Neutrophil (primary cell): Measurements from ENCODE around the gene RNF207.
A peak's percentile ranks its signal among the peaks of the same experiment; 100 is the strongest.

ENCODE experiments used
- H3K27ac ChIP-seq: fragments of 200-600 bp; sonication (generic); 2 replicates; pipeline ENCODE4 v1.5.1; 2016; ENCODE audit warnings: mild to moderate bottlenecking, moderate library complexity
- H3K27me3 ChIP-seq: fragments of 200-600 bp; sonication (generic); 2 replicates; pipeline ENCODE4 v1.6.0; 2016; ENCODE audit warnings: mild to moderate bottlenecking
- H3K36me3 ChIP-seq: fragments of 200-600 bp; sonication (generic); 2 replicates; pipeline ENCODE4 v1.5.1; 2017
- H3K4me1 ChIP-seq, 2 experiments: fragments of 200-600 bp in 1 of 2; sonication (generic) in 1 of 2; 1 replicate in 1 of 2; 2 replicates in 1 of 2; pipeline versions ENCODE4 v1.5.1 to v1.6.1; 2013 to 2016; ENCODE audit warnings: low read depth in 1 of 2, low read length in 1 of 2, mild to moderate bottlenecking in 1 of 2, moderate library complexity in 1 of 2; ENCODE audit not compliant: control insufficient read depth in 1 of 2, insufficient read depth in 1 of 2
- H3K4me3 ChIP-seq, 2 experiments: fragments of 200-600 bp in 1 of 2; sonication (generic) in 1 of 2; 1 replicate in 1 of 2; 2 replicates in 1 of 2; pipeline ENCODE4 v1.5.1; 2013 to 2016; ENCODE audit warnings: low read depth in 1 of 2, low read length in 1 of 2, mild to moderate bottlenecking in 1 of 2, moderate library complexity in 1 of 2
- H3K9me3 ChIP-seq: fragments of 200-600 bp; sonication (generic); 2 replicates; pipeline ENCODE4 v1.5.1; 2016
- CTCF ChIP-seq: fragments of 200-600 bp; sonication (generic); IDR thresholded peaks from 2 replicates; pipeline ENCODE4 v1.5.1; 2016; ENCODE audit warnings: antibody characterized with exemption

The RNF207 gene

DNA sequence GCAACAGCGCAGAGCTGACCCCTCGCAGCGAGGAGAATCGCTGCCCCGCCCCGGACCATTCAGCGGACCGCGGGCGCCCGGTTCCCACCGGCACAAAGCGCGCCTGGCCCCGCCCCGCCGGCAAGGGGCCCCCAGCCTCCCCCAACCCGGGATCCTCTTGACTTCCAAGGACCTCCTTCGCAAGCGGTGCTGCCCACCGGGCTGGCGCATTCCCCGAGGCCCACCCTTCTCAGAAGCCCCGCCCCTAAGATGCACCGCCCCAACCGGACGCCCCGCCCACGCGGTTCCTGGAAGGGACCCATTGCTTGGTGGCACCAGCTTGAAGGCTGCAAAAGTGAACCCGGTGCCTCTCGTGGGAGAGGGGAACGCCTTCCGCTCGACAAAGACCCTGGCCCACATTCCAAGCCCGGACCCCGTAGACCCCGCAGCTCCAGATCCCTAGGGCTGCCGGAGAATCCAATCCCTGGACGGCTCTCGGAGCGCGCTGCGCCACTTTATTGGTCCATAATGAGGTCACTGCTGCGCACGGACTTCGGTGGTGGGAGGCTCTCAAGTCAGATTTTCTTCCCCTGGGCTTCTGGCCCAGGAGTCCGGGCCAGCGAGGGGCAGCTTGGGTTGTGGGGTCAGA, 40.1 kb downstream of the RNF207 start:
- Histone ChIP-seq H3K9me3 (no peaks in the 10 kb centered on the region), H3K36me3 (no peaks in the 10 kb centered on the region), H3K4me1 (peaks cover 0 to 10% of the 10 kb centered on the region in 2 experiments), H3K27ac (no peak overlapping the region), H3K4me3 (no peak overlapping the region), H3K27me3 (peaks cover 100% of the 10 kb centered on the region)
- no peak for TF ChIP-seq CTCF

DNA sequence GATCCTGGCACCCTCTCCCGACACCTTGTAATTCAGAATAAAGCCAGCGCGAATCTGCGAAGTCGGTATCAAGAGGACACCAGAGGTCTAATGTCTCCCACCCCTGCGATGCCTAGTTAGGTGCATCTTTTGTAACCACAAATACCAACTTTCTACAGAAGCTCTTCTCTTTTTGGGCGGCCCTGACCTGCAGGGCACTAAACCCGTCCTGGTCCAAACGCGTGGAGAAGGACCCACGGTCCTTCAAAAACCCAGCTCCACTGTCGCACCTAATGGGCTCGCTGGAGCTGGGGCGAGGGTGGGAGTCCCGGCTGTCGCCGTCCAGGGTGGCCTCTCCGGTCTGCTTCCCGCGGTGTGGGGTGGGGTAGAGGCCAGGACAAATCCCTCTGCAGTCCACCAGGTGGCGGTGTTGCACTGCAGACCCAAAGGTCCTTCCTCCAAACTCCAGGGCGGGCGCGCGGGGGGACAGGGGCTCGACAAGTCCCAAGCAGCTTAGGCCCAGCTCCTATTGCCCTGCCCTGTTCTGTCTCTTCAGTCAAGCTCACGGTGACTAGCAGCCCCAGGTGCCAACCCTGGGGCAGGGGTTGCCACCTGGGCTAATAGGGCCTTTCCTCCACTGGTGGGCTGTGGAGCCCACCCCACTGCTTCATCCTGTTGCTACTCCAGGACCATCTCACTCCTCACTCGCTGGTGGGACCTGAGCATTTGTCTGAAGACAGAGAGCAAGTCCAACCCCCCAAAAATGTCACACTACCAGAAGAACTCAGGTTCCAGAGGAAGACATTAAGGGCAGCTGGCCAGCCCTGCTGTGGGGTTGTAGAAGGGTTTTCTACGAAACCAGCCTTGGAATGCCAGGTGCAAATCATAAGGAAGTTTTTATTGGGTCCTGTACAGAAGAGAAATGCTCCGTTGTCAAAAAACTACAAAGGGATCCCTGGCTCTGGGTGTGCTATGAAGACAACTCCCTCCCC, 40.9 kb downstream of the RNF207 start:
- Histone ChIP-seq H3K27me3 (peaks cover 100% of the 10 kb centered on the region), H3K9me3 (no peaks in the 10 kb centered on the region), H3K27ac (no peak overlapping the region), H3K4me1 (peaks cover 0 to 10% of the 10 kb centered on the region in 2 experiments), H3K4me3 (no peak overlapping the region), H3K36me3 (no peaks in the 10 kb centered on the region)
- peak; percentile 86 for TF ChIP-seq CTCF

- no peak overlapping the region for H3K27ac ChIP-seq
- H3K9me3 ChIP-seq, result no peaks in the 10 kb centered on the region
- H3K36me3 ChIP-seq, result no peaks in the 10 kb centered on the region
- H3K4me1 ChIP-seq, result peaks cover 0 to 10% of the 10 kb centered on the region in 2 experiments
- H3K4me3 ChIP-seq, result no peak overlapping the region
- TF ChIP-seq CTCF, result no peak
- H3K27me3 ChIP-seq, result peaks cover 100% of the 10 kb centered on the region
Observed at GRCh38 chr1:6247651-6248050, 41.7 kb downstream of the RNF207 start.

DNA sequence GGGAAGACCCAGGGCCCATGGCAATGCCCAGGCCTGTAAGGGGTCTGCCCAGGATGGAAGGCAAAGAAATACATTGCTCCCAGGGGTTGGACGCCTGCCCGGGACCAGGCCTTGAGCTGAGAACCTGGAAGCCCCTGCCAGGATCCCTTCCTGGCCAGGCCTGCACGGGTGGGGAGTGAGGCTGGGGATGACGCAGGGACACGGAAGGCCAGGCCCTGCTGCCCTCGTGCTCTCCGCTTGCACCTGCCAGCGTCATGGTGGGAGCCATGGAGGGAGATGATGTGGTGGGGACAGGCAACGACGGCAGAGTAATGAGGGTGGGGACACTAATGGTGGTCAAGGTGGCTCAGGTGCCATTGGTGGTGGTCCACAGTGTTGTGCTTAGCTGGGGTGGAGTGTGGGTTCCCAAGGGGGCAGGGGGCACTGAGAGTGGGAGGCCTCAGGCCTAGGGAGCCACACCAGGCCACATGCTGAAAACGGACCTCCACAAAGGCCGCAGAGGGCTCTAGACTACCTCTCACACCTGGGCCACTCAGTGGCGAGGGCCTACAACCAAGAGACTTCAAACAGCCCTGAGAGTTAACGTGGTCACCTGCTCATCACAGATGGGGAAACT, 42.4 kb downstream of the RNF207 start:
- TF ChIP-seq CTCF, result no peak
- Histone ChIP-seq H3K4me3 (no peak overlapping the region), H3K4me1 (peaks cover 0 to 10% of the 10 kb centered on the region in 2 experiments), H3K27me3 (peaks cover 96% of the 10 kb centered on the region), H3K9me3 (no peaks in the 10 kb centered on the region), H3K36me3 (no peaks in the 10 kb centered on the region), H3K27ac (no peak overlapping the region)

DNA sequence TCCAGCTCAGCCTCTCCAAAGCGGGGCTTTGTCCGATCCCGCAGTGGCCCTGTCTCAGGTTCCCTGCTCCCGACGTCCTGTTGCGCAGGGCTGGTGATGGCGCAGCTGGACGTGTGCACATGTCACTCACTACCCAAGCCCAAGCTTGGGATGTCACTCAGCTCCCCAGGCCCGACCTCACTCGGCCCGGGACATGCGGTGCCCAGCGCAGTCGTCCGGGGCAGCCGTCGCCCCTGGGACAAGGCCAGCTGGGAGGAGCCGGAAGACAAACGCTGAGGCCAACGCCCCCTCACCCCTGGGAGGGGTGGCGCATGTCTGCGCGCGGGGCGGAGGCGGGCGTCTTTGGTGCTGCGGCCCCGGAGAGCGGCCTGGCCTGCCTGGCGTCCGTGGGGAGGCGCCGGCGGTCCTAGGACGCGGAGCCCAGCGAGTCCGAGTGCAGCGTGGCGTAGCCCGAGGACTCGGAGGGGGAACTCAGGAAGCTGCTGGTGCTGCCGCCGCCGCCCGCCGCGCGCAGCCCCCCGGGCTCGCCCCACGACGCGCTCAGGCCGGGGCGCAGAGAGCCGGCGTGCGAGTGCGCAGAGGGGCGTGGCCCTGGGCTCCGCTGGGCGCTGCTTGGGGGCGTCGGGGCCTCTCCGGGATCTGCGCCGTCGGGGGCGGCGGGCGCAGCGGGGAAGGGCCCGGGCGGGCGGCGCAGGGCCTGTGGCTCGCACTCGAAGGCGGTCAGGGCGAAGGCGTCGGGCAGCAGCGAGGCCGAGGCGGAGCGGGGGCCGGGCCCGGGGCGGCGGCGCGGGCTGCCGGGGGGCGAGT, 43.2 kb downstream of the RNF207 start:
- TF ChIP-seq CTCF, result no peak
- Histone ChIP-seq H3K9me3 (no peaks in the 10 kb centered on the region), H3K36me3 (no peaks in the 10 kb centered on the region), H3K27ac (no peak overlapping the region), H3K27me3 (peaks cover 87% of the 10 kb centered on the region), H3K4me1 (peaks cover 0 to 10% of the 10 kb centered on the region in 2 experiments), H3K4me3 (no peak overlapping the region)
